Bronchial epithelial cell (primary cell): ENCODE results near the gene POLR3B. TPM values are rescaled to one million over a fixed set of nuclear protein-coding genes. Genes with fewer than 3 reads are reported as not detected.

Experiments
- DNase-seq: peaks from one replicate; pipeline ENCODE4 v3.0.0-alpha.2; 2010; ENCODE audit warnings: low read depth
- FAIRE-seq: peaks from 2 replicates; lab custom pipeline; 2011; peaks lifted over from hg19 to GRCh38; lab: Jason Lieb, UNC
- H3K27me3 ChIP-seq: 2 replicates; pipeline ENCODE4 v1.5.1; 2011; ENCODE audit warnings: low read length; ENCODE audit not compliant: control insufficient read depth, insufficient read depth
- H3K36me3 ChIP-seq: 2 replicates; pipeline ENCODE4 v1.5.1; 2011; ENCODE audit warnings: low read length; ENCODE audit not compliant: control insufficient read depth, insufficient read depth
- H3K4me3 ChIP-seq: 2 replicates; pipeline ENCODE4 v1.5.1; 2011; ENCODE audit warnings: mild to moderate bottlenecking, low read depth, low read length, control low read depth
- total RNA-seq: library from RNA; depleted of rRNA; stranded (reverse); fragments of >200 nt; gene quantifications from 2 replicates; pipeline ENCODE4 v1.2.1, GENCODE V29; 2014
- TF ChIP-seq, protein P1 (sequence below): IDR thresholded peaks from 2 replicates; pipeline ENCODE4 v1.5.1; 2011; ENCODE audit warnings: mild to moderate bottlenecking, moderate library complexity, low read length, control low read depth, inconsistent platforms; ENCODE audit not compliant: insufficient read depth, severe bottlenecking

POLR3B gene
- total RNA-seq, 1 donor from 2014 or later: 9.7 TPM

DNA sequence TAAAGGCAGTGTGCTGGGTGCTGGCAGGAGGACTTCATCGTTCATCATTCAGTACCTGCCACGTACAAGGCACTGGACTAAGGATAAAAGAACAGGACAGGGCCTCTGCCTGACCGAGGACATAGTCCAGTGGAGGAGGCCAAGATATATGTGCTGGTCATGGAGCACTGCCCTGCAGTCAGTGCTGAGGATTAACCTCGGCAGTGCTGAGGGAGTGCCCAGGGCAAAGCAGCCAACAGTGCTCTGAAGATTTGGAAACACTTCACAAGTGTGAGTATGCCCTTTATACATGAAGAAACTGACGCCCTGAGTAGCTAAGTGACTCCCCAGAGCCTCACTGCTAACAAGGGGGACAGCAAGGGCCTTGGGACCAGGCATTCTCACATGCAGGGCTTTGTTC, 153.8 kb downstream of the POLR3B start:
- TF ChIP-seq, protein P1, sequence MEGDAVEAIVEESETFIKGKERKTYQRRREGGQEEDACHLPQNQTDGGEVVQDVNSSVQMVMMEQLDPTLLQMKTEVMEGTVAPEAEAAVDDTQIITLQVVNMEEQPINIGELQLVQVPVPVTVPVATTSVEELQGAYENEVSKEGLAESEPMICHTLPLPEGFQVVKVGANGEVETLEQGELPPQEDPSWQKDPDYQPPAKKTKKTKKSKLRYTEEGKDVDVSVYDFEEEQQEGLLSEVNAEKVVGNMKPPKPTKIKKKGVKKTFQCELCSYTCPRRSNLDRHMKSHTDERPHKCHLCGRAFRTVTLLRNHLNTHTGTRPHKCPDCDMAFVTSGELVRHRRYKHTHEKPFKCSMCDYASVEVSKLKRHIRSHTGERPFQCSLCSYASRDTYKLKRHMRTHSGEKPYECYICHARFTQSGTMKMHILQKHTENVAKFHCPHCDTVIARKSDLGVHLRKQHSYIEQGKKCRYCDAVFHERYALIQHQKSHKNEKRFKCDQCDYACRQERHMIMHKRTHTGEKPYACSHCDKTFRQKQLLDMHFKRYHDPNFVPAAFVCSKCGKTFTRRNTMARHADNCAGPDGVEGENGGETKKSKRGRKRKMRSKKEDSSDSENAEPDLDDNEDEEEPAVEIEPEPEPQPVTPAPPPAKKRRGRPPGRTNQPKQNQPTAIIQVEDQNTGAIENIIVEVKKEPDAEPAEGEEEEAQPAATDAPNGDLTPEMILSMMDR: no peak
- Histone ChIP-seq H3K4me3 (no peak overlapping the region), H3K36me3 (peaks cover 1% of the 10 kb centered on the region), H3K27me3 (no peaks in the 10 kb centered on the region)
- no peak for FAIRE-seq
- no peak for DNase-seq

DNA sequence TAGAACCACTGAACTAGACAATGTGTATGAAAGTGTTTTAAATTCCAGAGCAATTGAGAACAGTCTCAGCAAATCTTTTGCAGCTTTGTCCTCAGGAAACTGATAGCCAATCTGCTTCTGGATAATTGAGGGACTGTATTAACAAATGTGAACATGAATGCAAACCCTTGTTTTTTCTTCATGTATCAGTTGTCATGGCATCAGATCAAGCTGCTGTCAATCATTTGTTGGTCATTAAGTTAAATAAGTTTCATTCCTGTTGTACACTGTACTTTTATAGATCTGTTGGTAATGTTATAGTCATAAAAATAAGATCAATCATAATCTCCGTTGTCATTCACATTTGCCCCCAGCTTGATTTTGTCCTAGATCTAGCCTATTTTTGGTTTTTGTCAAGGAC, 159.8 kb downstream of the POLR3B start:
- TF ChIP-seq, protein P1: no peak
- Histone ChIP-seq H3K4me3 (no peak overlapping the region), H3K36me3 (no peaks in the 10 kb centered on the region), H3K27me3 (no peaks in the 10 kb centered on the region)
- no peak for FAIRE-seq
- no peak for DNase-seq

DNA sequence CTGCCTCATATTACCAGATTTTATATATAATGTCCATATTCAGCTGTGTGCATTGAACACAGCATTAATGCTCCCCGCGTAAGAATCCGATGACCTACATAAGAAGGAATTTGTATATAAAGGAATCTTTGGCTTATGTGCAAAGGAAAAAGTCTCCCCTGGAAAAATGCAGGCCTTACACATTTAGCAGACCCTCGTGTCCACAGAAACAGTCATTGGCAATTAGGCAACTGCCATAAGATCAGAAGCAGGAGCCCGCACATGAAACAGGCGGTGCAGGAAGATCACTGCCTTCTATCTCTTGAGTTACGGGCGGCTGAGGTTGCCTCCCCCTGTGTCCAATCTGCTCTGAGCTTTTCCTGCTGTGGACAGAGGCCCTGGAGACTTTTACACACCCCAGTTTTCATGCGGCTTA, 162.1 kb downstream of the POLR3B start:
- FAIRE-seq (no peak), DNase-seq (no peak)
- H3K27me3 ChIP-seq: no peaks in the 10 kb centered on the region
- H3K4me3 ChIP-seq: no peak overlapping the region
- TF ChIP-seq, protein P1: no peak
- no peaks in the 10 kb centered on the region for H3K36me3 ChIP-seq

DNA sequence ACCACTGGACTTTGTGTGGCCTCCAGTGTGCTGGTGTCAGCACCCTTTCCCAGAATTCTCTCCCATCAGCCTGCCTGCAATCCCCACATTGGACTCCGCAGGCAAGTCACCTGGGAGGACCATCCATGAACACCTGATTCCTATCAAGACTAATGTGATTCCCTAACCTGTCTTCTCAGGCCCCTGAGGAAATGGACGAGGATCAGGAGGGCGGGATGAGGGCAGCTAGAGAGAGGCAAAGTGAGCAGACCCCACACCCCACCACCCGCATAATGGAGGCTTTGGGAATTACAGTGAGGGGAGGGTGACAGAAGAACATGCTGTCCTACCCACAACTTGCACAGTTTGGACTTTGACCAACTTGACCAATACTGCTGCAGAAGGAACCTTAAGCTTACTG, 164.4 kb downstream of the POLR3B start:
- Histone ChIP-seq H3K27me3 (no peaks in the 10 kb centered on the region), H3K4me3 (no peak overlapping the region), H3K36me3 (no peaks in the 10 kb centered on the region)
- FAIRE-seq (no peak), DNase-seq (no peak)
- TF ChIP-seq, protein P1: no peak

DNA sequence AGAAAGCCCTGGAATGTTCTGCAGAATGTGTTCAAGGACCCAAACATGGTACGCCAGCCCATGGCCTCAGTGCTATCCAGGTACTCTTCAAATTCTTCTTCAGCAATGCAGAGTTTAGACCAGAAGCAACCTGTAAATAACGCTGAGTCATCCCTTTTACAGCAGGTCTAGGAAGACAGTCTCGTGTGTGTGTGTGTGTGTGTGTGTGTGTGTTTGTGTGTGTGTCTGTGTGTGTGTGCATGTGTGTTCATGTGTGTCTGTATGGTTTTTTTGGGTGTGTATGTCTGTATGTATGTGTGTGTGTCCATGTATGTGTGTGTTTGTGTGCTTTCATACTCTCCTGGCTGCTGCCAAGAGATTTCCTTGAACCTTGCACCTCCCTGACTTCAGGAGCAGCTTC, 165.2 kb downstream of the POLR3B start:
- DNase-seq: peak; percentile 2

DNA sequence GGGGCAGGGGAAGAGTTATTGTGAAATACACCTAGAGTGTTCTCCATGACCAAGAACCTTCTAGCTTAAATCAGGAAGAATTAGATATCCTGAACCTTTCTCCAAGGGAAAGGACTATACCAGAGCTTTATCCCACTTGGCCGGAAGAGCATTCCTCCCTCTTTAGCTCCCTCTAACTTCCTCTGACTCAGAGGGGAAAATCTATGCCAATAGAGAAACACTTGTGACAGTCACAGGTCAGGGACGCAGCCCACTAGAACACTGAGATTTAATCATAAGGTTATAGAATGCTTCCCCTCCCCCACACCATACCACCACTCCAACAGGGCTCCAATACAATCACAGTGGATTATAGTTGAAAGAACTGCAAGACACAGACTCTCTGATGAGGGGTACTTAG, 169.8 kb downstream of the POLR3B start:
- no peaks in the 10 kb centered on the region for H3K27me3 ChIP-seq
- H3K4me3 ChIP-seq: no peak overlapping the region
- FAIRE-seq: no peak
- no peaks in the 10 kb centered on the region for H3K36me3 ChIP-seq
- DNase-seq: peak; percentile 14
- TF ChIP-seq, protein P1: no peak

More for the DNA sequence above, 165.2 kb downstream of the POLR3B start:
- TF ChIP-seq, protein P1: no peak
- Histone ChIP-seq H3K4me3 (no peak overlapping the region), H3K27me3 (no peaks in the 10 kb centered on the region), H3K36me3 (no peaks in the 10 kb centered on the region)
- peak; percentile 40 for FAIRE-seq
